Measurements from ENCODE around the gene MRPL48. TPM values are rescaled to one million over a fixed set of nuclear protein-coding genes. Genes with fewer than 3 reads are reported as not detected.
"Not testable (repeated sequence)": the region's sequence is repeated elsewhere in the genome, so short reads cannot be mapped to it uniquely, and the experiment has no call there.

The MRPL48 gene
- total and polyA plus RNA-seq, 2 donors (not counting 1 experiment from before 2014, with no cell fraction given): 19.1 to 28.3 TPM

GRCh38 chr11:73766763-73767162 is 20.9 kb upstream of the MRPL48 start:
- CTCF ChIA-PET: no interaction called here
- Histone ChIP-seq H3K36me3 (replicated peaks in 1 of 2; ENCODE audit: control extremely low read depth in 1 of 2, control insufficient read depth in 1 of 2, extremely low read depth in 1 of 2, insufficient read depth in 2 of 2, low read length in 1 of 2) (no peaks in the 10 kb centered on the region), H3K4me1 (ENCODE audit: control insufficient read depth in 2 of 2, insufficient read depth in 2 of 2, low read length in 2 of 2) (no peaks in the 10 kb centered on the region), H3K4me3 (ENCODE audit: control extremely low read depth in 1 of 5, extremely low read depth in 1 of 5, insufficient read depth in 1 of 5, low read depth in 2 of 5, low read length in 4 of 5) (no peak overlapping the region), H3K4me2 (replicated peaks; ENCODE audit: low read depth, low read length, poor library complexity, severe bottlenecking) (no peak overlapping the region), H3K27ac (ENCODE audit: low read length in 2 of 2) (no peak overlapping the region), H2AFZ (ENCODE audit: insufficient read depth, low read depth, low read length, poor library complexity, severe bottlenecking) (no peak overlapping the region), H3K9me3 (ENCODE audit: control extremely low read depth in 1 of 3, control insufficient read depth in 2 of 3, insufficient read depth in 1 of 3, low read length in 2 of 3) (no peaks in the 10 kb centered on the region), H3K27me3 (replicated peaks in 1 of 4; ENCODE audit: control extremely low read depth in 1 of 4, control insufficient read depth in 3 of 4, insufficient read depth in 4 of 4, low read length in 3 of 4) (no peaks in the 10 kb centered on the region), H3K79me2 (ENCODE audit: control insufficient read depth, insufficient read depth, low read length) (no peaks in the 10 kb centered on the region), H3K9ac (ENCODE audit: low read length) (no peak overlapping the region), H4K20me1 (ENCODE audit: control insufficient read depth, insufficient read depth, low read length, poor library complexity, severe bottlenecking) (no peaks in the 10 kb centered on the region)
- no peak overlapping the region for H3K27ac Mint-ChIP-seq
- no CpG with 5 or more reads among the region's 1 CpG for WGBS (ENCODE audit: insufficient coverage)
- DNase-seq: no peak
- H3K9me3 Mint-ChIP-seq (ENCODE audit: insufficient read depth): no peaks in the 10 kb centered on the region
- intact Hi-C loops (cut with micrococcal nuclease): no loop called here
- TF ChIP-seq CTCF (IDR thresholded peaks at IDR 0.05): no peak
- no peak for TF ChIP-seq EZH2 (IDR thresholded peaks at IDR 0.05; ENCODE audit: borderline replicate concordance, insufficient read depth, low read depth, low read length, poor library complexity, severe bottlenecking)
- no peaks in the 10 kb centered on the region for H3K4me1 Mint-ChIP-seq
- POLR2A ChIA-PET: no interaction called here
- ATAC-seq (ENCODE audit: low read depth): no peak
- peaks cover 13% of the 10 kb centered on the region for H3K27me3 Mint-ChIP-seq
- H3K4me3 Mint-ChIP-seq: no peak overlapping the region

DNA sequence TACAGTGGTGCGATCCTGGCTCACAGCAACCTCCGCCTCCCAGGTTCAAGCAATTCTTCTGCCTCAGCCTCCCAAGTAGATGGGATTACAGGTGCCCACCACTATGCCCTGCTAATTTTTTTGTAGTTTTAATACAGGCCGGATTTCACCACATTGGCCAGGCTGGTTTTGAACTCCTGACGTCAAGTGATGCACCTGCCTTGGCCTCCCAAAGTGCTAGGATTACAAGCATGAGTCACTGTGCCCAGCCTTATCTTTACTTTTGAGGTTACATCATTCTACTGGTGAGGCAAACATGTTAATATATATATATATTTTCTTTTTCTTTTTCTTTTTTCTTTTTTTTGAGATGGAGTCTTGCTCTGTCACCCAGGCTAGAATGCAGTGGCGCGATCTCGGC is 16.9 kb upstream of the MRPL48 start:
- H3K27ac Mint-ChIP-seq; H3K4me1 ChIP-seq (ENCODE audit: control insufficient read depth in 2 of 2, insufficient read depth in 2 of 2, low read length in 2 of 2); H3K27me3 ChIP-seq (replicated peaks in 1 of 4; ENCODE audit: control extremely low read depth in 1 of 4, control insufficient read depth in 3 of 4, insufficient read depth in 4 of 4, low read length in 3 of 4); H2AFZ ChIP-seq (ENCODE audit: insufficient read depth, low read depth, low read length, poor library complexity, severe bottlenecking); ATAC-seq (ENCODE audit: low read depth); H3K9me3 Mint-ChIP-seq (ENCODE audit: insufficient read depth); H3K9me3 ChIP-seq (ENCODE audit: control extremely low read depth in 1 of 3, control insufficient read depth in 2 of 3, insufficient read depth in 1 of 3, low read length in 2 of 3); H3K9ac ChIP-seq (ENCODE audit: low read length); H3K36me3 ChIP-seq (replicated peaks in 1 of 2; ENCODE audit: control extremely low read depth in 1 of 2, control insufficient read depth in 1 of 2, extremely low read depth in 1 of 2, insufficient read depth in 2 of 2, low read length in 1 of 2); CTCF ChIA-PET; H3K4me3 ChIP-seq (ENCODE audit: control extremely low read depth in 1 of 5, extremely low read depth in 1 of 5, insufficient read depth in 1 of 5, low read depth in 2 of 5, low read length in 4 of 5); H4K20me1 ChIP-seq (ENCODE audit: control insufficient read depth, insufficient read depth, low read length, poor library complexity, severe bottlenecking); H3K27ac ChIP-seq (ENCODE audit: low read length in 2 of 2); POLR2A ChIA-PET; DNase-seq; H3K4me3 Mint-ChIP-seq; H3K4me2 ChIP-seq (replicated peaks; ENCODE audit: low read depth, low read length, poor library complexity, severe bottlenecking); H3K79me2 ChIP-seq (ENCODE audit: control insufficient read depth, insufficient read depth, low read length); H3K4me1 Mint-ChIP-seq: not testable (repeated sequence)
- peaks cover 10% of the 10 kb centered on the region for H3K27me3 Mint-ChIP-seq
- 100% methylated on average over 4 of the region's 7 CpGs for WGBS (ENCODE audit: insufficient coverage)
- intact Hi-C loops (cut with micrococcal nuclease): loop anchor here (10.0 kb wide), 1 partner anchor 724 kb away; the partner anchor contains the start of gene LIPT2
